GM12872 (cell line): ENCODE measurements around the gene RAB1B.

Experiments used
- TF ChIP-seq, protein P1 (sequence below): IDR thresholded peaks from 3 replicates; pipeline ENCODE4 v1.5.1; 2011; ENCODE audit warnings: low read depth, mild to moderate bottlenecking, low read length, moderate library complexity; ENCODE audit not compliant: insufficient read depth

Gene RAB1B

DNA sequence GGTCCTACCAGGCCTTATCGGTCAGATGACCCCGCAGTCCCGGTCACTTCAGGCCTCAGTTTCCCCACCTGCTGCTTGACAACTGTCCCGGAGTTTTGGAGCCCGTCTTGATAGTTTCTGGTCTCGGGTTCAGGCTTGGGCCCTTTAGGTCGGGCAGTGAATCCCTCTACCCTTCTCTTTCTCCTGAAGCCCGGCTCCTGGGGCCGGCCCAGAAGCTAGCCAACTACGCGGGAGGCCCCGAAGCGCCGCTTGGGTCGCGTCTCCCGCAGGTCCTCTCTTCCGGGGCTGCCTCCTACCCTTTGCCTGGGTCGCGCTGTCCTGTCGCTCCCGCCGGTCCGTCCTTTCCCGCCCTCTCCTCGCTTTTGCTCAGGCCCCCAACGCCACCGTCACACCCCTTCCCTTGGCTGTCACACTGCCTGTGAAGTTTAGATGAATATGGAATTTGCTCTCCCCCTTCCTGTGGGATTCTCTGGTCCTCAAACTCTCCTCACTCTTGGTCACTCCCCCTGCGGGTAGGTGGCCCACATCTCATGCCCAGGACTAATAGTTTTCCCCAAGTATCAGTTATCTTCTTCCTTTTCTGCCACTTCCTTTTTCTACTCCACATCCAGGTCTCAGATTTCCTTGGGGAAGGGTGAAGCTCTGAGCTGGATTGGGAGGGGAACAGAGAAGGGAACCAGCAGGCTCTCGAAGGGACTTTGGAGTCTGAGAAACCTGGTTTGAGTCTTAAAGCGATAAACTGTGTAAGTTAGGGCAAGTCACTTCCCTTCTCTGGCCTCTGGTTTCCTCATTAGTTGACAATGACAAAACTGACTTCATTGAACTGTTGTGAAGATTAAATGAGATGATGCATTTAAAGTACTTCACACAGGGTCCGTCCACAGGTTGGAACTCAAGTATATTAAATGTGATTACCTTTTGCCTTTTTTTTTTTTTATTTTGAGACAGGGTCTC, 790 bp downstream of the RAB1B start:
- TF ChIP-seq, protein P1, sequence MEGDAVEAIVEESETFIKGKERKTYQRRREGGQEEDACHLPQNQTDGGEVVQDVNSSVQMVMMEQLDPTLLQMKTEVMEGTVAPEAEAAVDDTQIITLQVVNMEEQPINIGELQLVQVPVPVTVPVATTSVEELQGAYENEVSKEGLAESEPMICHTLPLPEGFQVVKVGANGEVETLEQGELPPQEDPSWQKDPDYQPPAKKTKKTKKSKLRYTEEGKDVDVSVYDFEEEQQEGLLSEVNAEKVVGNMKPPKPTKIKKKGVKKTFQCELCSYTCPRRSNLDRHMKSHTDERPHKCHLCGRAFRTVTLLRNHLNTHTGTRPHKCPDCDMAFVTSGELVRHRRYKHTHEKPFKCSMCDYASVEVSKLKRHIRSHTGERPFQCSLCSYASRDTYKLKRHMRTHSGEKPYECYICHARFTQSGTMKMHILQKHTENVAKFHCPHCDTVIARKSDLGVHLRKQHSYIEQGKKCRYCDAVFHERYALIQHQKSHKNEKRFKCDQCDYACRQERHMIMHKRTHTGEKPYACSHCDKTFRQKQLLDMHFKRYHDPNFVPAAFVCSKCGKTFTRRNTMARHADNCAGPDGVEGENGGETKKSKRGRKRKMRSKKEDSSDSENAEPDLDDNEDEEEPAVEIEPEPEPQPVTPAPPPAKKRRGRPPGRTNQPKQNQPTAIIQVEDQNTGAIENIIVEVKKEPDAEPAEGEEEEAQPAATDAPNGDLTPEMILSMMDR: peak; percentile 19; the same call in 2 of the 3 replicates

DNA sequence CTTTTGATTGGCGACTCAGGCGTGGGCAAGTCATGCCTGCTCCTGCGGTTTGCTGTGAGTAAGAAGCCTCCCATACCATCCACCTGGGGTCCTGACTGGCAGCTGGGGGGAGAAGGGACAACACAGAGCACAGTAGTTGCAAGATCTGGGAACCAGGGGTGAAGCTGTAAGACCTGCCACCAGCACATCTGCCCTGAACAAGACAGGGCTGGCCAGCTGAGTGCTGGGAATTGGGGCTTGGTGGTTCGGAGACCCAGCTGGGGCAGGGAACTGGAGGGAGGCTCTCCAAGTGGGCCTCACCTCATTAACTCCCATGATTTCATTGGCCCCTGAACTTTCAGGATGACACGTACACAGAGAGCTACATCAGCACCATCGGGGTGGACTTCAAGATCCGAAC, 3.4 kb downstream of the RAB1B start:
- TF ChIP-seq, protein P1: no peak

DNA sequence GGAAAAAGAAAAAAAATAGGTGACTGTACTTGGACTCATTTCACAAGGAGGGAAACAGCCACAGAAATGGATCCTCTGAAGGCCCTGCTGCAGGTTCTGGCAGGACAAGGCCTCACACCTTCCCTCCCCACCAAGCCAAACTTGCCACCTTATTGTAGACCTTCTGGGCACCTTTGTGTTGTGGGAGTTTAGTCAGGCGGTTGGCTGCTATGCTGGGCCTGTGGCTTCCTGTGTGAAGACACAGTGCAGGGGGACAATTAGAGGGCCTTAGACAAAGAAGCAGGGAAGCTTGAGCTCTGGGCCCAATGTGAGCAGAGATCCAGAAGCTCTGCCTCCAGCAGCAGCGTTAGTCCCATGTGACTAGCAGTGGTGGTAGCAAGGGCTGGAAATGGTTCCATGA, 4.2 kb downstream of the RAB1B start:
- TF ChIP-seq, protein P1: no peak

DNA sequence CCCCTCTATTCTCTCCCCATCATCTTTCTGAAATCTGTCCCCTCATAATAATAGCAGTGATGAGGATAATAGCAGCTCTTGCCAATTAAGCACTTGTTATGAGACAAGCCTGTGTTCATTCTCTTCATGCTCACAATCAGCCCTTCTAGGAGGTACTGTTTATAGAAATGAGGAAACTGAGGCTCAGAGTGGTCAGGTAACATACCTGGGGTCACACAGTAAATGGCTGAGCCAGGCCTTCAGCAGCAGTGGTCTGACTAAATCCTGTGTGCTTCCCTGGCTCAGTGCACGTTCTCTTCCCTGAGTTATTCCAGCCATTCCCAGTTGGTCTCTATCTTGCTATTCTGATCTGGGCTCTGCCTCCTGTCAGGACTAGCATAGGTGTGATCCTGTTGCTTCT, 5.8 kb downstream of the RAB1B start:
- TF ChIP-seq, protein P1: no peak

DNA sequence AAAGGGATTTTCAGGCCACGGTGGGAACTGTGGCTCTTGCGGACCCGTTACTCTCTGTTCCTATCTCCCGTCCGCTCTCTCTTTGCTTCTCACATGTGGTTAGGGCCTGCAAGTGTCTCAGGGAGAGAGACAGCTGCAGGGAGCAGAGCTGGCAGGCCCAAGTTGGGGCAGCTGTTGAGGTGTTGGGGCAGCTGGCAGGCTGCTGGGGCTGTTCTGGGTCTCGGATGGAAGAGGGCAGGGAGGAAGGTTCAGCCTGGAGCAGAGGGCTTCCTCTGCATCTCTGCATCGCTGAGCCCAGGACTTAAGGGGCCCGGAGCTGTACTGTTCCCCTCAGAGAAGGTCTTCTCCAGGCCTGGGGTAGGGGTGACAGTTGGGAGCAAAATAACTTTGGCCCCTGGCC, 7.0 kb downstream of the RAB1B start:
- TF ChIP-seq, protein P1: no peak

DNA sequence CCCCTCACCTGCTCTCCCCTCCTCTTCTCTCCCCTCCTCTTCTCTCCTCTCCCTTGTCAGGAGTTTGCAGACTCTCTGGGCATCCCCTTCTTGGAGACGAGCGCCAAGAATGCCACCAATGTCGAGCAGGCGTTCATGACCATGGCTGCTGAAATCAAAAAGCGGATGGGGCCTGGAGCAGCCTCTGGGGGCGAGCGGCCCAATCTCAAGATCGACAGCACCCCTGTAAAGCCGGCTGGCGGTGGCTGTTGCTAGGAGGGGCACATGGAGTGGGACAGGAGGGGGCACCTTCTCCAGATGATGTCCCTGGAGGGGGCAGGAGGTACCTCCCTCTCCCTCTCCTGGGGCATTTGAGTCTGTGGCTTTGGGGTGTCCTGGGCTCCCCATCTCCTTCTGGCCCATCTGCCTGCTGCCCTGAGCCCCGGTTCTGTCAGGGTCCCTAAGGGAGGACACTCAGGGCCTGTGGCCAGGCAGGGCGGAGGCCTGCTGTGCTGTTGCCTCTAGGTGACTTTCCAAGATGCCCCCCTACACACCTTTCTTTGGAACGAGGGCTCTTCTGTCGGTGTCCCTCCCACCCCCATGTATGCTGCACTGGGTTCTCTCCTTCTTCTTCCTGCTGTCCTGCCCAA, 7.7 kb downstream of the RAB1B start:
- TF ChIP-seq, protein P1: no peak

DNA sequence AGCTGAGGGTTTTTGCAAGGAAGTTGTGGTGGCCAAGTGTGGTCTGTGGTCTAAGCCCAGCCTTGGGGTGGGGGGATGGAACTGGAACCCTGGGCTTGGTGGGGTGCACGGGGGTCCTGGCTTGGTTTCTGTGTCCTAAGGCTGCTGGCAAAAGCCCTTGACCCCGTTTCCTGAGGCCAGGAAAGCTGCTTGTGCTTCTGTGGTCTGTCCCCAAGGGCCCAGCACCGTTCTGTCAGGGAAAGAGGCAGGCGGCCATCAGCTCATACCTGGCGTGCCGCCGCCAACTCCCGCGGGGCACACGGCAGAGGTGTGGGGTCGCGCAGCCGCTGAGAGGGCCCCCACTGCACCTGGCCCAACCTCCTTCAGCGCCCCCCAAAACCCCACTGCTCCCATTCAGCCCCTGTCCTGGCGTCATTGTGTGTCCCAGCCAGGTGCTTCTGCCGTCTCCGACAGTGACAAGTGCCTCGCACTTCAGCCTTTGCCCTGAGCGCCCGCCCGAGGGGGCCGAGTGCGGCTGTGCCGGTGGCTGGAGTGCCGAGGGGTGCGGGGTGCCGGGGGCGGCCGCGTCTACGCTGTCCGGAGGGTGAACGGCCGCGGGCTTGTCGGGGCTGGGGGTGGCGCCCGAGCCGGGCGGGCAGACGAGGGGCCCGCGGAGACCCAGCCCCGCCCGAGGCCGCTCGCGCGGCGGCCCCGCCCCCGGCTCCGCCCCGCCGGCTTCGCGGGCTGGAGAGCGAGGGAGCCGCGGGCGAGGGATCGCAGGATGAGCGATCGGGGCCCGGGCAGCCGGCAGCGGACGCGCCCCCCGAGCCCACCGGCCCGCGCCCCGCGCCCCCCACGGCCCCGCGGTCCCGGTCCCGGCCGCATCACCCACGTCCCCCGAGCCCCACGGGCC, 9.3 kb downstream of the RAB1B start, which contains the start of gene CNIH2:
TSS of gene CNIH2 (plus strand) at position 705 of the 892 bp plus-strand sequence. CDS start 282 bp downstream, outside the sequence.
- TF ChIP-seq, protein P1: no peak
